Activated naive CD4-positive, alpha-beta T cell treated with Interleukin-2 at 50 U/mL for 16 hours (primary cell): Measurements from ENCODE around the gene RIOK2.
"Not testable (repeated sequence)": the region's sequence is repeated elsewhere in the genome, so short reads cannot be mapped to it uniquely, and the experiment has no call there.

Experiments
- DNase-seq: peaks from one replicate; pipeline ENCODE4 v3.0.0-alpha.2; 2020

Gene RIOK2

GRCh38 chr5:97183100-97183929, at the start of gene RIOK2:
Gene RIOK2 (minus strand): TSS chr5:97183247. CDS start chr5:97183191, 56 bp downstream.
- peak; percentile 93 for DNase-seq

GRCh38 chr5:97231025-97231636, 48.1 kb upstream of the RIOK2 start:
- DNase-seq = no peak

DNA sequence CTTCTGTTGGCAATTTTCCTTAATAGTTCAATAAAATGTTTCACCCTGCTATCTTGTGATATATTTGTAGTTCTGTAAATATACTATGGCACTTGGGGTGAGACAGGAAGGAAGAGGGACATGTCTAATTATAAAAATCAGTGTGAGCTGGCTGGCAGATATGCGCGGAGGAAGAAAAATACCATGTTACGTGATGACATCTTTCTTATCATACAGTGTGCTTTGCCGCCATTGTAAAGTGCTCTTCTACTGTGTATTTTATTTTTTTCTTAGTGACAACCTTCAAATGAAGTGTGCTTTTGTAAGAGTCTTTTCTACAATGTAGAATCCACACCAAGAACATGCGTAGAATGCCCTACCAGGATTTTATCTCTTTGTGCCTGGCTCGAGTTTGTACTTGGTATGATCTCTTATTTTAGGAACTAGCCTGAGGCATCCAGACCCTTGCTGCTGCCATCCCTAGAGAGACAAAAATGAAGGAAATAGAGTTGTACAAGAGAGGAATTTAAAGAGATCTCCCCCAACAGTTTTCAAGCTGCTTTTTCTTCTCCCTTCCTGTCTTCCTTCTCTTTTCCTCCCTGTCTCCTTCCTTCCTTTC, 46.7 kb upstream of the RIOK2 start:
- no peak for DNase-seq

DNA sequence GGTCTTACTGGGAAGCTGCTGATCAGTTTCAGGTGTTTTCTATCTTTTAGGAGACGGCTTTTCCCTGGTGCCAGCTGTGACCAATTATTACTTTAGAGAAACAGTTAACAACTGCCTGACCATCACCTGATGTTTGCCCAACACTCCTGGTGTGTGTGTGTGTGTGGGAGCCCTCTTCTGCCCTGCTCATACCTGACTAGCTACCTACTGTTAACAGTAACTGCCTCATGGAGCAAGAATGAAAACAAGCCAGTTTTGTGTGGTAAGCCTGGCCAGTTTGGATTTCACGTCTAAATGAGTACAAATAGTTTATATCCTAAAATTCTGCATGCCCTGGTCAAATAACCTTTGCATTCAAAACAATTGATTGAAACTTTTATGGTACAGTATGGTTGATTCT, 46.1 kb upstream of the RIOK2 start:
- no peak for DNase-seq

DNA sequence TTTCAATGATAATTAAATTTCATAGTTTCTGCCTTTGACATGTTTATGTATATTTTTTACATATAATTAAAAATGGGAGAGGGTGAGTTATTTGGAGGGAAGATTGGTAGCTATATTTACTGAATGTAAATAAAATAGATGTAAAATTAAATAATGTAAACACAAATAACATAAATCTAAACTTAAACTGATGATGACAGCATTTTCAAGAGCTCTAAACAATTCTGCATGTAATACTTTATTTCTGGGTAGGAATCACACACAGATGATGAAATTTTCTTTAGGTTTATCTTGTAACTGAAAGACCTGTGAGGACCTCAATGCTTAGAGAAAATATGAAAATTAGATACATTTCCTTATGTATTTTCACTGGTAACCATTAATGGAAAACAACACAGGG, 42.2 kb upstream of the RIOK2 start:
- DNase-seq = no peak

DNA sequence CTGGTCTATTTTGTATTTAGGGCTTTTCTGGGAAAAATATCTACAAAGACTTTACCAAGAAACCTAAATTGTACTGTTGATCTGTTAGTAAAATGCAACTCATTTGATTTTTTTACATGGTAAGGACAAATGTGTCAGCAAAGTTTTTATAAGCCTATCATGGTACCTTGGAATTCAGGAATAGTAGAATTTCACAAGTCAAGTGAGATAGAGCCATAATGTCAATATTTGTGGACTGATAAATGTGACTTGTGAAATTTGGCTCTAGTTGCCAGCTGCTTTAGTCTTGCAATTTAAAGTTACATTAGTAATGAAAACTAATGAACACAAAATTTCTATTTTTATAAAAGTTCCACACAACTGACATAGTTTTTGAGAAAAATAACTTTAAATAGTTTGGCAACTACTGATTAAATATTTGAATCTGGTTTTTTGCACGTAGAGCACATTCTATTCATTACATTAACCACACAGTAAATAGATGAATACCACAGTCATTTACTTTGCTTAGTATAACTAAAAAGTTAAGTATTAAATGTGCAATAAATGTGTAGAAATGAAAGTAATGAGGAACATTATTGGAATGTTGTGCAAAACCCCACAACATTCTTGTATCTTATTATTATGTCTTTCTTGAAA, 41.2 kb upstream of the RIOK2 start:
- no peak for DNase-seq

- no peak for DNase-seq
These were observed 40.5 kb upstream of the RIOK2 start for GRCh38 chr5:97223596-97223995.

DNA sequence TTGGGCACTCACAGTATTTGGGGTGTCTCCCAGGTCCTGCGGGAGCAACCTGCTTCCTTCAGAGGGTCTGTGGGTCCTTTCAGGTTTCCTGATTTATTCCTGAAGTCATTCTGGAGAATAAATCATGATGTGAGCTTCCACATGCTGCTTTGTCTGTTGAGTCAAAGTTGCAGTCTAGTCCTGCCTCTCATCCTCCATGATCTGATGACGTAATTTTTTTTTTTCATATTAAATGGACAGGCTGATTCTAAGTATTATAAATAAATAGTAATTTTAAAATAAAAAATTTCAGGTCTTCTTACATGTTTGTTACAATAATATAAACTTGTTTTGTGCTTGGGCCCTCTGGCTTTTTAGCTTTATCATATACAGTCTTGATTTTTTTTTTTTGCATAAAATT, 26.3 kb upstream of the RIOK2 start:
- DNase-seq = no peak

GRCh38 chr5:97208714-97209113, 25.7 kb upstream of the RIOK2 start:
- DNase-seq = no peak

DNA sequence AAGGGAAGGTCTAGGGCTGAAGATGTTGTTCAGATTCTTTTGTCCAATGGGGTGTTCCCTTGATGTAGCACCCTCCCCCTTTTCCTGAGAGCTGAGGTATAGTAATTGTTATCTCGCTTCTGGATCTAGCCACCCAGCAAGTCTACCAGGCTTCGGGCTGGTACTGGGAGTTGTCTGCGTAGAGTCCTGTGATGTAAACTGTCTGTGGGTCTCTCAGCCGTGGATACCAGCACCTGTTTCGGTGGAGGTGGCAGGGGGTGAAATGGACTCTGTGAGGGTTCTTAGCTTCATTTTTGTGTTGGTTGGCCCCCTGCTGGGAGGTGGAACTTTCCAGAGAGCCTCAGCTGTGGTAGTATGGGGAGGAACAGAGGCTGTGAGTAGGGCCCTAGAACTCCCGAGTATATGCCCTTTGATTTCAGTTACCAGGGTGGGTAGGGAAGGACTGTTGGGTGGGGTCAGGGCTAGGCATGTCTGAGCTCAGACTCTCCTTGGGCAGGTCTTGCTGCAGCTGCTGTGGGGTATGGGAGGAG, 25.2 kb upstream of the RIOK2 start:
- no peak for DNase-seq

GRCh38 chr5:97194366-97194765, 11.3 kb upstream of the RIOK2 start:
- DNase-seq = no peak

GRCh38 chr5:97193355-97193688, 10.3 kb upstream of the RIOK2 start:
- no peak for DNase-seq

GRCh38 chr5:97192580-97193354, 9.7 kb upstream of the RIOK2 start:
- no peak for DNase-seq

DNA sequence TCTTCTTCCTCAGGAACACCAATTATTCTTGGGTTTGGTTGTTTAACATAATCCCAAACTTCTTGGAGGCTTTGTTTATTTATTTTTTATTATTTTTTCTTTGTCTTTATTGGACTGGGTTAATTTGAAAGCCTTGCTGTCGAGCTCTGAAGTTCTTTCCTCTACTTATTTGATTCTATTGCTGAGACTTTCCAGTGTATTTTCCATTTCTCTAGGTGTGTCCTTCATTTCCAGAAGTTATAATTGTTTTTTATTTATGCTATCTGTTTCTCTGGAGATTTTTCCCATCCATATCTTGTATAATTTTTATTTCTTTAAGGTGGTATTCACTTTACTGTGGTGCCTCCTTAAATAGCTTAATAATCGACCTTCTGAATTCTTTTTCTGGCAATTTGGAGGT, 8.8 kb upstream of the RIOK2 start:
- no peak for DNase-seq

GRCh38 chr5:97189523-97189922, 6.5 kb upstream of the RIOK2 start:
- DNase-seq = not testable (repeated sequence)

DNA sequence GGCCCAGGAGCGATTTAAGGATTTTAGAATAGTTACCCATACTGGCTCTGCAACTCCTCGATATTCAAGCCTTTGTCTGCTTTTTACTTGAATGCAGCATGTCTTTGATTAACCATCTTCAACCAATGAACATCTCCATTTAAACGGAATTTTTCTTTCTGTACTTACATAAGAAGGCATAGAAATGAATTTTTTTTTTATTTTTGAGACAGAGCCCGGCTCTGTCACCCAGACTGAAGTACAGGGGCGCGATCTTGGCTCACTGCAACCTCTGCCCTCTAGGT, 825 bp upstream of the RIOK2 start:
- no peak for DNase-seq

- DNase-seq = no peak
These were observed 412 bp downstream of the RIOK2 start for GRCh38 chr5:97182571-97183099.

DNA sequence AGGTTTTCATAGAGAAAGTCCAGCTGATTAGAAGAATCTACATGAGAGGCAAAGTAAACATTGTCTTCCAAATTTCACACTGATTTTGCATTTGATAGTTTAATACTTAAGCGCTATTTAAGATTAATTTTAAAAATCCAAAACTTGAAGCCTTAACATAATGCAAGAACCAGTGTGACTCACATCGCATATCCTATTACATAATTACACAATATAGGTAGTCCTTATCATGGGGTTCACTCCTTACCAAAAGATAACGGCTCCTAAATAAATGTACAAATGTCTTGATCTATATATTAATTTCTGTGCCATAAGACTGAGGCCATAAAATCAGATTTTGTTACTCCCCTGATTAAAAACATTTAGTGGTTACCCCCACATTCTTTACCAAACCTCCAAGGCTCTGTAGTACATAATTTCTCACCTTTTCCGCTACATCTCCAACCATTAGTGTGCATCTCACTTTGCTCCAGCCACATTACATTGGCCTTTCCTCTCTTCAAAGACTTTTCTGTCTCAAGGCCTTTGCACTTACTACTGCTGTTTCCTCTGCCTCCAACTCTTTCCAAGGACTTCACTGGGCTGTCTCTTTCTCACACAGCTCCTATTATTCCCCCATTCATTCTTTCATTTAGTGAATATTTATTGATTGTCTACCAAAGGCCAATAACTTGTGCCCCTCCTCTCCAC, 1.0 kb downstream of the RIOK2 start:
- no peak for DNase-seq

- not testable (repeated sequence) for DNase-seq
These were observed 3.6 kb downstream of the RIOK2 start for GRCh38 chr5:97179457-97179856.

DNA sequence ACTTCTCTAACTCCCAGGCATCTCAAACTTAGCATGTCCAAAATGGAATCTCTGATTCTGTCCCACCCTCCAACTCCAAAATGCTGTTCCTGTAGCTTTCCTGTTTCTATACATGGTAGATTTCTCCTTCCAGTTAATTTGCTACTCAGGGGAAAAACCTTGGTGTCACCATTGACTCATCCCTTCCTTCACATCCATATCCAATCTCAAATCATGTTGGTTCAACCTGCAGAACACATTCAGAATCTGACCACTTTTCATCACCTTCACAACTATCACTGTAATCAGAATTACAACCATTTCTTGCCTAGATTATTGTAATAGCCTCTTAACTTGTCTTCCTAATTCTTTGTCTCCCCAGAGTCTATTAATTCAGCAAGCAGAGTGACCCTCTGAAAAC, 10.8 kb downstream of the RIOK2 start:
- DNase-seq = no peak

- DNase-seq = no peak
These were observed 11.3 kb downstream of the RIOK2 start for GRCh38 chr5:97171703-97172102.

- no peak for DNase-seq
These were observed 15.6 kb downstream of the RIOK2 start for GRCh38 chr5:97167435-97167834.
